Endodermal cell (in vitro differentiated cells): ENCODE measurements around the gene SEC14L2. TPM values are rescaled to one million over a fixed set of nuclear protein-coding genes. Genes with fewer than 3 reads are reported as not detected.
A peak's percentile ranks its signal among the peaks of the same experiment; 100 is the strongest.

ENCODE experiments used
- DNase-seq: peaks from one replicate; pipeline ENCODE4 v3.0.0-alpha.2; 2017
- H3K27ac ChIP-seq: 2 replicates; pipeline ENCODE4 v1.5.1; 2013; ENCODE audit warnings: mild to moderate bottlenecking, low read depth, low read length, moderate library complexity
- H3K27me3 ChIP-seq: 2 replicates; pipeline ENCODE4 v1.6.1; 2013; ENCODE audit warnings: mild to moderate bottlenecking, low read length, moderate library complexity; ENCODE audit not compliant: insufficient read depth, control insufficient read depth, poor library complexity, severe bottlenecking
- H3K36me3 ChIP-seq: 2 replicates; pipeline ENCODE4 v1.7.0; 2013; ENCODE audit warnings: mild to moderate bottlenecking, low read length, moderate library complexity; ENCODE audit not compliant: control insufficient read depth, insufficient read depth
- H3K4me1 ChIP-seq: one replicate; pipeline ENCODE4 v1.7.0; 2013; ENCODE audit warnings: low read length; ENCODE audit not compliant: control insufficient read depth, insufficient read depth
- H3K4me3 ChIP-seq: 2 replicates; pipeline ENCODE4 v1.5.1; 2013; ENCODE audit warnings: mild to moderate bottlenecking, low read length, moderate library complexity
- H3K9ac ChIP-seq: 2 replicates; pipeline ENCODE4 v1.6.1; 2013; ENCODE audit warnings: mild to moderate bottlenecking, low read length, moderate library complexity; ENCODE audit not compliant: poor library complexity, severe bottlenecking; ENCODE audit errors: extremely low read depth
- H3K9me3 ChIP-seq: 2 replicates; pipeline ENCODE4 v1.6.1; 2013; ENCODE audit warnings: mild to moderate bottlenecking, low read length, moderate library complexity; ENCODE audit not compliant: control insufficient read depth
- H3K27ac Mint-ChIP-seq: 2 replicates; pipeline ENCODE4 v1.8.0; 2020; ENCODE audit warnings: mixed read lengths
- H3K27me3 Mint-ChIP-seq: 2 replicates; pipeline ENCODE4 v1.8.0; 2021; ENCODE audit warnings: mild to moderate bottlenecking, mixed read lengths; ENCODE audit not compliant: insufficient read depth
- H3K36me3 Mint-ChIP-seq: 2 replicates; pipeline ENCODE4 v1.8.0; 2020; ENCODE audit warnings: low read depth, mixed read lengths
- H3K4me1 Mint-ChIP-seq: 2 replicates; pipeline ENCODE4 v1.8.0; 2020; ENCODE audit warnings: mixed read lengths
- H3K4me3 Mint-ChIP-seq: 2 replicates; pipeline ENCODE4 v1.8.0; 2020; ENCODE audit warnings: mild to moderate bottlenecking, moderate library complexity, mixed read lengths
- H3K9me3 Mint-ChIP-seq: 2 replicates; pipeline ENCODE4 v1.8.0; 2020; ENCODE audit warnings: mild to moderate bottlenecking, mixed read lengths
- WGBS, 2 experiments: methylation state at CpG; one replicate each; pipeline versions ENCODE4 v1.1.5 to v1.1.7; 2013; ENCODE audit warnings: missing lambda C conversion rate in 2 of 2, mixed read lengths in 1 of 2; ENCODE audit not compliant: insufficient coverage in 1 of 2, insufficient read length in 1 of 2; 5-methylcytosine and 5-hydroxymethylcytosine counted together
- total RNA-seq, 2 donors: library from RNA; stranded (reverse); fragmentation: NEBNext Ultra II Directional in 1 of 2; extraction: Animal tissue kit (Norgen Biotek cat#: 25700) in 1 of 2; gene quantifications; 2 replicates in 1 of 2; 3 replicates in 1 of 2; pipeline ENCODE4 v1.2.1, GENCODE V29; 2021
- TF ChIP-seq, protein P1 (sequence below): fragments of 200-600 bp; sonication (generic); conservative IDR thresholded peaks from 2 replicates; pipeline ENCODE4 v1.5.0; 2021; ENCODE audit warnings: antibody characterized with exemption, mild to moderate bottlenecking

SEC14L2 gene
- total RNA-seq, 2 donors from 2014 or later: 13.9 to 19.1 TPM

DNA sequence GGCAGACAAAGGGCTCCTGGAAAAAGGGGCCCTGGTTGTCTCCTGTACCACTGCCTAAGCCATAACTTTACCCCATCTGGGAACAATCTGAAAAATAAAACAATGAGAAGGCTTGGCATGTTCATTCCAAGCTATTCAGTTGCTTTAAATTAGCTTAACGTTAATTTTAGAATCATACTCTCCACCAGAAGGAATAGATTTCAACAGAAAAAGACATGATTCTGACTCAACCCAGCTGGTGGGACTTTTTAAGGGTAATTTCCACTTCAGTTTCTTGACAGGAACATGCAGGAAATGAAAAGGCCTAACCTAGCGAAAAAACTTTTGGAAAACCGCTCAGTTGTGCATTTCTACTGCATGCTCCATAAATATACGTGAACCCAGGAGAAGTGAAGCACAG lies 48.0 kb upstream of the SEC14L2 start:
- Mint-ChIP-seq H3K27me3 (no peaks in the 10 kb centered on the region), H3K27ac (no peak overlapping the region), H3K9me3 (no peaks in the 10 kb centered on the region), H3K4me3 (no peak overlapping the region), H3K4me1 (no peaks in the 10 kb centered on the region), H3K36me3 (peaks cover 79% of the 10 kb centered on the region)
- no peaks in the 10 kb centered on the region for H3K27me3 ChIP-seq
- peaks cover 83% of the 10 kb centered on the region for H3K36me3 ChIP-seq
- no peak overlapping the region for H3K4me3 ChIP-seq
- 96 to 98% methylated on average over 3 to 4 of the region's 4 CpGs for WGBS, 2 experiments
- H3K4me1 ChIP-seq: no peaks in the 10 kb centered on the region
- DNase-seq: no peak
- TF ChIP-seq, protein P1, sequence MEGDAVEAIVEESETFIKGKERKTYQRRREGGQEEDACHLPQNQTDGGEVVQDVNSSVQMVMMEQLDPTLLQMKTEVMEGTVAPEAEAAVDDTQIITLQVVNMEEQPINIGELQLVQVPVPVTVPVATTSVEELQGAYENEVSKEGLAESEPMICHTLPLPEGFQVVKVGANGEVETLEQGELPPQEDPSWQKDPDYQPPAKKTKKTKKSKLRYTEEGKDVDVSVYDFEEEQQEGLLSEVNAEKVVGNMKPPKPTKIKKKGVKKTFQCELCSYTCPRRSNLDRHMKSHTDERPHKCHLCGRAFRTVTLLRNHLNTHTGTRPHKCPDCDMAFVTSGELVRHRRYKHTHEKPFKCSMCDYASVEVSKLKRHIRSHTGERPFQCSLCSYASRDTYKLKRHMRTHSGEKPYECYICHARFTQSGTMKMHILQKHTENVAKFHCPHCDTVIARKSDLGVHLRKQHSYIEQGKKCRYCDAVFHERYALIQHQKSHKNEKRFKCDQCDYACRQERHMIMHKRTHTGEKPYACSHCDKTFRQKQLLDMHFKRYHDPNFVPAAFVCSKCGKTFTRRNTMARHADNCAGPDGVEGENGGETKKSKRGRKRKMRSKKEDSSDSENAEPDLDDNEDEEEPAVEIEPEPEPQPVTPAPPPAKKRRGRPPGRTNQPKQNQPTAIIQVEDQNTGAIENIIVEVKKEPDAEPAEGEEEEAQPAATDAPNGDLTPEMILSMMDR: no peak
- no peak overlapping the region for H3K9ac ChIP-seq
- H3K9me3 ChIP-seq: no peaks in the 10 kb centered on the region
- no peak overlapping the region for H3K27ac ChIP-seq

DNA sequence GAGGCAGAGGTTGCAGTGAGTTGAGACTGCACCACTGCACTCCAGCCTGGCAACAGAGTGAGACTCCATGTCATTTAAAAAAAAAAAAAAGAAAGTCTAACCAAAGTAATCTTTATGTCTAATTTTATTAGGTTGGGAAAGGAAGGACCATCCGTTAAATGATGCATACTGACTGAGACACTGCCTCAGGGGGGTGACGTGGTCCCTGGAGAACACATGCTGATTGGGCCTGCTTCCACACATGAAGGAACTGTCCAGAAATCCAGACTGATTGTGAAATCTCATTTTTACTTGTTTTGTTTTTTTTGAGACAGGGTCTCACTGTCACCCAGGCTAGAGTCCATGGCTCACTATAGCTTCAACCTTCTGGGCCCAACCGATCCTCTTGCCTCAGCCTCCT lies 45.6 kb upstream of the SEC14L2 start:
- Mint-ChIP-seq H3K4me3 (no peak overlapping the region), H3K4me1 (peaks cover 18% of the 10 kb centered on the region), H3K27ac (no peak overlapping the region), H3K27me3 (no peaks in the 10 kb centered on the region), H3K36me3 (peaks cover 57% of the 10 kb centered on the region), H3K9me3 (no peaks in the 10 kb centered on the region)
- WGBS, 2 experiments: 89 to 96% methylated on average over 3 of the region's 3 CpGs
- Histone ChIP-seq H3K9ac (no peak overlapping the region), H3K4me1 (no peaks in the 10 kb centered on the region), H3K9me3 (no peaks in the 10 kb centered on the region), H3K4me3 (no peak overlapping the region), H3K36me3 (peaks cover 65% of the 10 kb centered on the region), H3K27me3 (no peaks in the 10 kb centered on the region), H3K27ac (no peak overlapping the region)
- DNase-seq: no peak
- TF ChIP-seq, protein P1: no peak

DNA sequence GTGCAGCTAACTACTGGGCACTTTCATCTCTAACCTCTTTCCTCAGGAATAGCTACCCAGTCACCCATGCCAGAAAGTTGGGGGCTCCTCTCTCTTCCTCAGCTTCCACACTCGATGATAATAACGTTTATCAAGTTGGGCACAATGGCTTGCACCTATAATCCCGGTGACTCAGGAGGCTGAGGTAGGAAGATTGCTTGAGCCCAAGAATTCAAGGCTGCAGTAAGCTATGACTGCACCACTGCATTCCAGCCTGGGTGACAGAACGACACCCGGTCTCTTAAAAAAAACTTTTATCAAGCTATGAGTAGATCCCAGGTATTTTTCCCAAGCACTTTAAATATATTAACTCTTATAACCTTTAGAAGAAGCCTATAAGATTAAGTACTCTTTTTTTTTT lies 42.2 kb upstream of the SEC14L2 start:
- peaks cover 36% of the 10 kb centered on the region for H3K36me3 Mint-ChIP-seq
- peaks cover 25% of the 10 kb centered on the region for H3K4me1 Mint-ChIP-seq
- H3K4me3 Mint-ChIP-seq: no peak overlapping the region
- Histone ChIP-seq H3K27me3 (no peaks in the 10 kb centered on the region), H3K27ac (no peak overlapping the region), H3K4me3 (peak overlapping the region; percentile 99), H3K36me3 (peaks cover 37% of the 10 kb centered on the region), H3K4me1 (peaks cover 5% of the 10 kb centered on the region), H3K9ac (peak overlapping the region; percentile 8), H3K9me3 (no peaks in the 10 kb centered on the region)
- no peak for DNase-seq
- peaks cover 2% of the 10 kb centered on the region for H3K27me3 Mint-ChIP-seq
- TF ChIP-seq, protein P1: no peak
- peak overlapping the region; percentile 60 for H3K27ac Mint-ChIP-seq
- WGBS, 2 experiments: 90 to 93% methylated on average over 4 to 5 of the region's 5 CpGs
- H3K9me3 Mint-ChIP-seq: no peaks in the 10 kb centered on the region
